HG02610 (cell line): ENCODE results near the gene PMAIP1.
A peak's percentile ranks its signal among the peaks of the same experiment; 100 is the strongest.
"Not testable (repeated sequence)": the region's sequence is repeated elsewhere in the genome, so short reads cannot be mapped to it uniquely, and the experiment has no call there.

Source experiments
- ATAC-seq: cut with Tn5 transposase; IDR thresholded peaks from one replicate; pipeline ENCODE4 v1.9.1; 2021; ENCODE audit warnings: mild to moderate bottlenecking, moderate library complexity; ENCODE audit not compliant: unreplicated experiment

The PMAIP1 gene

GRCh38 chr18:59899298-59900221, at the start of gene PMAIP1:
Gene PMAIP1, plus strand, starts transcription at chr18:59899996. Its CDS starts 182 bp downstream, at chr18:59900178.
- peak; percentile 61 for ATAC-seq

GRCh38 chr18:59851784-59852399, 47.9 kb upstream of the PMAIP1 start:
- no peak for ATAC-seq

- ATAC-seq = no peak
Observed at GRCh38 chr18:59852548-59852947, 47.2 kb upstream of the PMAIP1 start.

GRCh38 chr18:59853380-59853779, 46.4 kb upstream of the PMAIP1 start:
- ATAC-seq = no peak

GRCh38 chr18:59853988-59854387, 45.8 kb upstream of the PMAIP1 start:
- ATAC-seq = not testable (repeated sequence)

- ATAC-seq = no peak
Observed at GRCh38 chr18:59861009-59861408, 38.8 kb upstream of the PMAIP1 start.

- peak; percentile 87 for ATAC-seq
Observed at GRCh38 chr18:59861963-59862819, 37.6 kb upstream of the PMAIP1 start.

- no peak for ATAC-seq
Observed at GRCh38 chr18:59865241-59865986, 34.4 kb upstream of the PMAIP1 start.

- ATAC-seq = no peak
Observed at GRCh38 chr18:59866551-59867269, 33.1 kb upstream of the PMAIP1 start.

GRCh38 chr18:59867337-59868104, 32.3 kb upstream of the PMAIP1 start:
- no peak for ATAC-seq

GRCh38 chr18:59870623-59871130, 29.1 kb upstream of the PMAIP1 start:
- ATAC-seq = no peak

- ATAC-seq = no peak
Observed at GRCh38 chr18:59871711-59872362, 28.0 kb upstream of the PMAIP1 start.

- no peak for ATAC-seq
Observed at GRCh38 chr18:59873641-59874040, 26.2 kb upstream of the PMAIP1 start.

GRCh38 chr18:59874166-59874565, 25.6 kb upstream of the PMAIP1 start:
- no peak for ATAC-seq

- ATAC-seq = peak; percentile 66
Observed at GRCh38 chr18:59876310-59876626, 23.5 kb upstream of the PMAIP1 start.

GRCh38 chr18:59877361-59877760, 22.4 kb upstream of the PMAIP1 start:
- ATAC-seq = no peak

GRCh38 chr18:59878644-59879043, 21.2 kb upstream of the PMAIP1 start:
- peak; percentile 56 for ATAC-seq
